Activated naive CD8-positive, alpha-beta T cell treated with anti-CD3 and anti-CD28 coated beads, Interleukin-2, amount 10 ng/mL, durations not matched to agents 7 days and 5 days (primary cell): ENCODE measurements around the gene SCNN1A. TPM values are rescaled to one million over a fixed set of nuclear protein-coding genes. Genes with fewer than 3 reads are reported as not detected.

Source experiments
- ATAC-seq: fragments of 150-1000 bp; cut with Tn5 transposase; one replicate; pipeline ENCODE4 v1.10.0; 2021; ENCODE audit warnings: low read depth, moderate library complexity
- POLR2A ChIA-PET: fragments of 350-600 bp; sonication (Branson Sonifier 250); formaldehyde crosslinking; loops from one replicate; lab custom pipeline; 2021; ENCODE audit warnings: antibody characterized with exemption; lab: Charles Lee
- DNase-seq: peaks from one replicate; pipeline ENCODE4 v3.0.0; 2021
- H3K27ac Mint-ChIP-seq: one replicate; pipeline ENCODE4 v1.8.0; 2022; ENCODE audit warnings: mild to moderate bottlenecking, mixed read lengths
- H3K27me3 Mint-ChIP-seq: one replicate; pipeline ENCODE4 v1.8.0; 2022; ENCODE audit warnings: mild to moderate bottlenecking, moderate library complexity, mixed read lengths
- H3K36me3 Mint-ChIP-seq: one replicate; pipeline ENCODE4 v1.8.0; 2021; ENCODE audit warnings: mild to moderate bottlenecking, mixed read lengths
- H3K4me1 Mint-ChIP-seq: one replicate; pipeline ENCODE4 v1.8.0; 2021; ENCODE audit warnings: mixed read lengths
- H3K4me3 Mint-ChIP-seq: one replicate; pipeline ENCODE4 v1.8.0; 2022; ENCODE audit warnings: mild to moderate bottlenecking, moderate library complexity, mixed read lengths
- H3K9me3 Mint-ChIP-seq: one replicate; pipeline ENCODE4 v1.8.0; 2021; ENCODE audit warnings: mixed read lengths
- total RNA-seq, 2 experiments: library from RNA; stranded (reverse); gene quantifications; one replicate each; pipeline ENCODE4 v1.2.3, GENCODE V29; 2021

Gene SCNN1A
- total RNA-seq, 2 experiments from 2014 or later: 0.43 to 1.1 TPM

DNA sequence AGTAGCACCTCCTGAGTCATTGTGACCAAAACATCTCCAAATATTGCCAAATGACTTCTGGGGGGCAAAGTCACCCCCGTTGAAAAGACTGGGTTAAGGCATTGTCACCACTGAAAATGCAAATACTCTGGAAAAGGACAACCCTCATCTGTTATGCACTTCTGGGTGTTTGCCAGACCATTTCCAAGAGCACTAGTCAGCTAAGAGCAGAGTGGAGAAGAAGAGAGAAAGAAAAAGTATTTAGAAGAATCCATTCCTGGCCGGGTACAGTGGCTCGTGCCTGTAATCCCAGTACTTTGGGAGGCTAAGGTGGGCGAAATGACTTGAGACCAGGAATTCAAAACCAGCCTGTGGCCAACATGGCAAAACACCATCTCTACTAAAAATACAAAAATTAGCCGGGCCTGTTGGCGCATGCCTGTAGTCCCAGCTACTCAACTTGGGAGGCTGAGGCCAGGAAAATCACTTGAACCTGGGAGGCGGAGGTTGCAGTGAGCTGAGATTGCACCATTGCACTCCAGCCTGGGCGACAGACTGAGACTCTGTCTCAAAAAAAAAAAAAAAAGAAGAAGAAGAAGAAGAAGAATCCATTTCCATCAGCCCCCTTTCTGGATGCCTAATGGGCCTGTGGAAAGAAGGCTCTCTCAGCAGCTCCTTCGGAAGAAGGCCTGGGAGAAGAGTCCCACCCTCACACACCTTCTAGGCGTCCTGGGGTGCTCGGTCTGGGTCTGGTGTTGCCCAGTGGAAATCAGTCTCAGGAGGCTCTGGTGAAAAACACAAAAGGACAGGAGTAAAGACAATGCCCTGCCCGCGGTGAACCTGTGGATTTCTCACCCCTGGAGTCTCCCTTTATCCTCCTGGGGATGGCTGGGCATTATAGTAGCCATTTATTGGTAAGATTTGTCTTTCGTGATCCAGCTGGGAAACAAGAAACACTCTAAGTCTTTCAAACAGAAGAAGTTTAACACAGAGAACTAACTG is 5.1 kb upstream of the SCNN1A start:
- no peaks in the 10 kb centered on the region for H3K9me3 Mint-ChIP-seq
- no peak overlapping the region for H3K27ac Mint-ChIP-seq
- no peaks in the 10 kb centered on the region for H3K36me3 Mint-ChIP-seq
- peaks cover 23% of the 10 kb centered on the region for H3K4me1 Mint-ChIP-seq
- ATAC-seq (no peak), DNase-seq (no peak)
- POLR2A ChIA-PET: interaction anchor here (0.8 kb wide), 1 partner anchor 38 kb away, joined by 3 read pairs; the partner anchor contains the start of gene TNFRSF1A
- peaks cover 30% of the 10 kb centered on the region for H3K27me3 Mint-ChIP-seq
- no peak overlapping the region for H3K4me3 Mint-ChIP-seq

DNA sequence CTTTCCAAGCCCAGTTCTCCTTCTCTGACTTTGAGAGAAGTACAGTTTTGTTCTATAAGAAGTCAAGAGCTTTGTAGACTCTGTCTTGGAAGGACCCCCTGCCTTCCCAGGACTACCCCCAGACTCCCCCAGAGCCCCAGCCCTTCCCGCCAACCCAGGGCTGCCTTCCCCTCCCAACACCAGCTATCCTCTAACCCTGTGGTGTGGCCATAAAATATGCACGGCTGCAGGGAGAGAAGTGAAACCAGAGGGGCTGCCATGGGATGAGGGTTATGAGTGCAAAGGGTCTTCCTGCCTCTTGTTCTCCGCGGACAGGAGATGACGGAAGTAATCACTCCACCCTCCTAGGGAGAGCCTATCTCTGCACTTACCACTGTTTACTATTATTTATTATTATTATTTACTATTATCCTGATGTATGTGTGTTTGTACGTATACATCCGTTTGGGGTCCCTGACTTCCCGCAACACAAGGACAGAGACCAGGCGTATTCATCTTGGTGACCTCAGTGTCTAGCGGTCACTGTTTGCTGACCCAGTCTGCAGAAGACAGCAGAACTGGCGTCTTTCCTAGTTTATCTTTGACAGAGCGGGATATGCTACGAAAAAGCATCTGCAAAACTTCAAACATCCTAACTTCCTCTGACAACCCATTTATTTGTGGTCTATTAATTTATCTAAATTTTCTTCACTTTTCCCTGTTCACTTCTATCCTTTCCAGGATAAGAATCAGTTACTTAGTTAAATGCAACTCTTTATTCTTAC is 3.5 kb upstream of the SCNN1A start:
- DNase-seq: no peak
- Mint-ChIP-seq H3K27ac (no peak overlapping the region), H3K4me3 (no peak overlapping the region), H3K27me3 (peaks cover 23% of the 10 kb centered on the region), H3K9me3 (no peaks in the 10 kb centered on the region), H3K4me1 (peaks cover 25% of the 10 kb centered on the region), H3K36me3 (no peaks in the 10 kb centered on the region)
- POLR2A ChIA-PET: interaction anchor here (1.0 to 1.1 kb wide), 2 partner anchors 42 to 87 kb away, joined by 3 read pairs; no protein-coding TSS in a partner anchor
- no peak for ATAC-seq

DNA sequence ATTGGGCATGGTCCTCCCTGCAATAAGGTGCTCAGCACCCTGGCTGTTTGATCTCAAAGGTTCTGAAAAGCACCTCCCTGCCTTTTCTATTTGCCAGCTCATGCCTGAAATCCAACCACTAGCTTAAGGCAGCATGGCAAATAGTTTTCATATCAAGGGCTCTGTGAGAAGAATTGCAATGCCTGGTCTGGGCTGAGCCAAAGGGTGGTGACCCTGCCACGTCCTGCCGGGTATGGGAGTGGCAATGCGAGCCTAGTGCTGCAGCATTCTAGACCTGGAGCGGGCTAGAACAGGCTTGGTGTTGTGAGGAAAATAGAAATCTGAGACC is 2.3 kb upstream of the SCNN1A start:
- no peaks in the 10 kb centered on the region for H3K36me3 Mint-ChIP-seq
- H3K4me1 Mint-ChIP-seq: peaks cover 32% of the 10 kb centered on the region
- no peaks in the 10 kb centered on the region for H3K9me3 Mint-ChIP-seq
- POLR2A ChIA-PET: interaction anchor here (1.1 kb wide), 2 partner anchors 9 to 41 kb away, joined by 3 read pairs; no protein-coding TSS in a partner anchor
- H3K27me3 Mint-ChIP-seq: peaks cover 19% of the 10 kb centered on the region
- no peak for DNase-seq
- H3K27ac Mint-ChIP-seq: peak overlapping the region; percentile 93
- ATAC-seq: no peak
- peak overlapping the region; percentile 75 for H3K4me3 Mint-ChIP-seq

DNA sequence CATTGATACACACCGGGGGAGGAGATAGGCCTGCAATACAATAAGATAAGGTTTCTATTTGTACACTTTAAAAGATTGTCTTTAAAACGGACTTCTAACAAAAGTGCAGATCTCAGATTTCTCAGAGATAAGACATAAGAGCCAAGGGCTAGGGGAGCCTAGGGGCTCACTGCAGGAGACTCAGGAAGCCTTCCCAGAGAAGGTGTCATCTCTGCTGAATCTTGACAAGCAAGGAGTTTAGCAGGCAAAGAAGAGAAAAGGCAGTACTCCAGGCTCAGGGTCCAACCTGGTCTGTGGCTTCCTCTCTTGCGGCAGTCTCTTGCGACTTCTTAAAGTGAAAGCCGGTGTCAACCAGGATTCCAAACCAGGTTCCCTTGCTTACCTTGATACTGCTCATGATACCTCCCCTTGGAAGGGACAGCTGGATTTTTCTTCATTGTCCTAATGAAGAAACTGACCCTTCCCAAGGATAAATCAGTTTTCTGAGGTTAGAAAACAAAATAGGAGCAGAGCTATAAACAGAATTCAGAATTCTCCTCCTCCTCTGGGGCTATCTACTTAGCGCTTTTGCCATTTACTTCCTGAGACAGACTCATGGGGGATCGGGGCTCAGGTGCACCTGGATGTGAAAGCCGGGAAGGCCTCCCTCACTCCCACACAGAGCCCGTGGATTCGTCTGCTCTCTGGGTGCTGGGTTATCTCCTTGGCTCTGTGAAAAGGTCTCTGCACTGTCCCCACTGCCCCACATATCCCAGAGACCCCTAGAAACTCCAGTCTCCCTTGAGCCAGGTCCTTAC is 1.7 kb upstream of the SCNN1A start:
- Mint-ChIP-seq H3K4me3 (peak overlapping the region; percentile 75), H3K4me1 (peaks cover 36% of the 10 kb centered on the region), H3K36me3 (no peaks in the 10 kb centered on the region), H3K9me3 (no peaks in the 10 kb centered on the region), H3K27ac (peak overlapping the region; percentile 93), H3K27me3 (peaks cover 13% of the 10 kb centered on the region)
- POLR2A ChIA-PET: interaction anchor here (1.1 kb wide), 1 partner anchor 8 kb away, joined by 3 read pairs; no protein-coding TSS in a partner anchor
- DNase-seq (no peak), ATAC-seq (peak; percentile 65)

DNA sequence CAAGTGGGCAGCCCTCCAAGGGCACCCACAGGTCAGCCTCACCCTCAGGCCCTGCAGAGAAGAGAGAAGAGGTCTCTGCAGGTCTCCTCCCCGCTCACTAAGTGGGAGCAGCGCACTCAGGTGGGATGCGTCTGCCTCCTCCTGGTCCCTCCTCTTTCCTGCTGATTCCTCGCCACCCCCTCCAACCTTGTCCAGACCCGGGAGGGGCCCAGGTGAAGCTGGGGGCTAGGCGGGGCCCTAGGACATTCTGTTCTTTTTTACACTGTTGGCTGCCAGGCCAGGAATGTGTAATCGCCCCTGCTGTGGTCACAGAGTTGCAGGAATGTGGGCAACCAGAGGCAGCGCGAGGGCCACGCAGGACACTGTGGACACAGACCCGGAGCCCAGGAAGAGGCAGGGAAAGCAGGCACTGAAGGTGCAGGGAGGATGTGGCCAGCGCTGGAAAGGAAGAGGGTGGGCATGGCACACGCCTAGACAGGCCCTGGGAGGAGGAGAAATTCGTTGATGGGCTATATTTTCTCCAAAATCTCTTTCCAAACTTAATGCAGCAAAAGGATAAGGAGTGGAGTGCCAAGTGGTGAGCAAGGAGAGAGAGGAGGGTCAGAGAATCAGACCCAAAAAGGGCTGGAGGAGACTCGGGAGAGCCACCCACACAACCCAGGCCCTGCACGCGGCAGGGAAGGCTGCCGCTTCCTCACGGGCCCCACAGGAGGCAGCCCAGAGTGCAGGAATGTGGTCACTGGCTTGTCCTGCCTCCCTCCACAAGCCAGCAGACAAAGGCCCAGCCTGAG is 911 bp upstream of the SCNN1A start:
- peak overlapping the region; percentile 93 for H3K27ac Mint-ChIP-seq
- no peaks in the 10 kb centered on the region for H3K9me3 Mint-ChIP-seq
- H3K4me1 Mint-ChIP-seq: peaks cover 36% of the 10 kb centered on the region
- peaks cover 5% of the 10 kb centered on the region for H3K27me3 Mint-ChIP-seq
- DNase-seq (no peak), ATAC-seq (peak; percentile 46)
- POLR2A ChIA-PET: interaction anchor here (1.1 kb wide), 1 partner anchor 7 kb away, joined by 3 read pairs; no protein-coding TSS in a partner anchor
- peak overlapping the region; percentile 75 for H3K4me3 Mint-ChIP-seq
- H3K36me3 Mint-ChIP-seq: no peaks in the 10 kb centered on the region

DNA sequence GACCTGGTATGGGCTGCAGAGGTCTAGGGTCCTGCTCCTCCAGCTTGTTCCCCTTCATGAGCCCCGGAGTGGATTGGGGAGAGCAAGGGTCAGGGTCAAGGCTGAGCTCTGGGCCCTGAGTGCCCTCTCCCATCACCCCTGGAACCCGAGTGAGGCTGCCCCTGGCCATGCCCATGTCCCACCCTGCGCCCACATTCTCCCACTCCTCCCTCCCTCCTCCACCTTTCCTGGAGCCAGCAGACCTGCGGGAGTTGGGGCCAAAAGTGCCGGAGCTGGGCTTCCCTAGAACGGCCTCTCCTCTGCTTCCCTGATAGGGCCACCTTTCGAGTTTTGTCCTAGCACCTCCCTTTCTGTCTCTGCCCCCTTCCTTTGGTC is 590 bp downstream of the SCNN1A start:
- DNase-seq (no peak), ATAC-seq (no peak)
- H3K4me3 Mint-ChIP-seq: no peak overlapping the region
- POLR2A ChIA-PET: interaction anchor here (0.6 to 0.9 kb wide), 3 partner anchors 40 to 315 kb away, joined by 3 to 4 read pairs (median 3); partner anchors contain the start of gene ZNF384
- no peaks in the 10 kb centered on the region for H3K27me3 Mint-ChIP-seq
- H3K36me3 Mint-ChIP-seq: no peaks in the 10 kb centered on the region
- peak overlapping the region; percentile 54 for H3K27ac Mint-ChIP-seq
- no peaks in the 10 kb centered on the region for H3K9me3 Mint-ChIP-seq
- peaks cover 42% of the 10 kb centered on the region for H3K4me1 Mint-ChIP-seq

DNA sequence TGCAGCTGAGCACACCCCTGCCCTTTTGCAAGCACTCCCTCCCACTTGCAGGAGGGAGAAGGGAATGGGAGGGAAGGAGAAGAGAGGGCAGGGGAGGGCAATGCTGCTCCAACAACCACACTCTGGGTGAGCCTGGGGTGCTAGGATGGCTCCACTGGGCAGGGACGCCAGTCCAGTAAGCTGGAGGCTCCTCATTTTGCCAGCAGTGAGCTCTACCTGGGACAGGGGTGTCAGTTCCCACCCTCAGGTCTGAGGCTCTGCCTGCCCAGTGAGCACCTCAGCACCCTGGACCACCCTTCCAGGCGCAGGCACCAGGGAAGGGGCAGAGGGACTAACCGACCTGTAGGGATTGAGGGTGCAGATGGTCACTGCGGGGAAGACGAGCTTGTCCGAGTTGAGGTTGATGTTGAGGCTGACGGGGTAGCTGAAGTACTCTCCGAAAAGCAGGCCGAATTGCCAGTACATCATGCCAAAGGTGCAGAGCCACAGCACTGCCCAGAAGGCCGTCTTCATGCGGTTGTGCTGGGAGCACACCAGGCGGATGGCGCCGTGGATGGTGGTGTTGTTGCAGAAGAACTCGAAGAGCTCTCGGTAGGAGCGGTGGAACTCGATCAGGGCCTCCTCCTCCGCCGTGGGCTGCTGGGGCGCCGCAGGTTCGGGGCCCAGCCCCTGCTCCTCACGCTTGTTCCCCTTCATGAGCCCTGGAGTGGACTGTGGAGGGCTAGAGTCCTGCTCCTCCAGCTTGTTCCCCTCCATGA is 1.2 kb downstream of the SCNN1A start:
- no peak overlapping the region for H3K4me3 Mint-ChIP-seq
- no peak for DNase-seq
- no peaks in the 10 kb centered on the region for H3K9me3 Mint-ChIP-seq
- H3K36me3 Mint-ChIP-seq: no peaks in the 10 kb centered on the region
- no peaks in the 10 kb centered on the region for H3K27me3 Mint-ChIP-seq
- no peak for ATAC-seq
- POLR2A ChIA-PET: interaction anchor here (0.6 to 0.9 kb wide), 4 partner anchors 34 to 315 kb away, joined by 3 to 4 read pairs (median 4); partner anchors contain the start of gene ZNF384
- no peak overlapping the region for H3K27ac Mint-ChIP-seq
- H3K4me1 Mint-ChIP-seq: peaks cover 44% of the 10 kb centered on the region

DNA sequence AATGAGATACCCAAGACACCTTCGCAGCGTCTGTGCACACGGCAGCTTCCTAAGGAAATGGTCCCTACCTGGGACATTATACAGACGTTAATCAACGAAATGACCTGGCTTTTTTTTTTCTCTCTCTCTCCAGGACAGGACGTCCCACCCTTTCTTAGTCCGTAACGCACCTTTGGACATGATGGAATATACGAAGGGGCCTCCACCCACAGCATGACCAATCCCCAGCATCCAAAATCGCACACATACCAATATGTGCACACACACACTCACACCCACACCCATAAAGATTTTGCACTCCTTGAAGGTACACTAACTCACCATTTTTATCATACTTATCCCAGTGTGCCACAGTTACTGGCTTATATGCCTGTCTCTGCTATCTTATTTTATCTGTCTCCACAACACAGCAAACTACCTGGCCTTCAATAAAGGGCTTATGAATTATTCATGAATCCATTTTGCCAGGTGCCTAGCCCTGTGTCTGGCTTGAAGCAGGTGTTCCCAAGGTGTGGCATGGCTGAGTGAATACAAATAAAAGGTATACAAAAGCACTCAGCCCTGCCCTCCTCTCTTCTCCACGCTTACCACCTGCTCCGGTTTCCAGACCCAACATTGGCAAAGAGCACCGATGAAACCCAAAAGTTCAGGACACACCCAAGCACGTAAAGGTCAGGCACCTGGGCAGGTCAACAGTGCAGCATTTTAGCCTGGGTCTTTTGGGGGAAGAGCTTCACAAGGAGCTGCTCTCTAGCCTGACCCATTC is 2.2 kb downstream of the SCNN1A start:
- Mint-ChIP-seq H3K36me3 (no peaks in the 10 kb centered on the region), H3K9me3 (no peaks in the 10 kb centered on the region), H3K4me3 (no peak overlapping the region), H3K27ac (peak overlapping the region; percentile 80), H3K4me1 (peaks cover 53% of the 10 kb centered on the region), H3K27me3 (no peaks in the 10 kb centered on the region)
- DNase-seq: no peak
- POLR2A ChIA-PET: interaction anchor here (0.8 to 11.0 kb wide), 3 partner anchors 10 to 36 kb away, joined by 4 to 122 read pairs (median 5); partner anchors contain the start of gene TNFRSF1A
- ATAC-seq: no peak

DNA sequence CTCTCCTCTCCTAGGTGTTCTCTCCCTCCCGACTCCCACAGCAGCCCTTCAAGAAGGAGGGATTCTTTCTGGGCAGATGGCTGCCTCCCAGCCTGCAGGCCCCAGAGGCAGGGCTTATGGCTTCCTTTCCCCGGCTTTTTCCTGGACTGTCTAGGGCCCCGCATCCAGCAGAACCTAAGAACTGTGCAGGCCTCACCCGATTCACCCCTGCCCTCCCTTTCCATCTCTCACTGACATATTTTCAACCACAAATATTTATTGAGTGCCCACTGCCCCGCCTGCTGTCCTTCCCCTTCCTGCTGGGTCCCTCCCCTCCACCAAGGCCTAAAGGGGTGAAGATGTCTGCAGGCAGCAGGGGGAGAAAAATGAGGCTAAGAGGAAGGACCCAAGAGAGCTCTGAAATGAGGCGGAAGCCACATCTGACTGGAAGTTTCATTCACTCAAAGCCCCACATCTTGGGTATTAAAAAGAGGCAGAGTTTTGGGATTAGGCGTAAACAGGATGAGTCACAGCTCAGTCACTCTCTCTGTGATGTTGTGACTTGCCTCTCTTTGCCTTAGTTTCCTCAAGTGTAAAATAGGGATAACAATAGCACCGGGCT is 2.9 kb downstream of the SCNN1A start:
- peaks cover 55% of the 10 kb centered on the region for H3K4me1 Mint-ChIP-seq
- H3K4me3 Mint-ChIP-seq: no peak overlapping the region
- POLR2A ChIA-PET: interaction anchor here (1.5 to 11.0 kb wide), 2 partner anchors 10 to 35 kb away, joined by 5 to 122 read pairs; partner anchors contain the start of gene TNFRSF1A
- no peaks in the 10 kb centered on the region for H3K9me3 Mint-ChIP-seq
- peak overlapping the region; percentile 80 for H3K27ac Mint-ChIP-seq
- H3K36me3 Mint-ChIP-seq: no peaks in the 10 kb centered on the region
- ATAC-seq (no peak), DNase-seq (no peak)
- no peaks in the 10 kb centered on the region for H3K27me3 Mint-ChIP-seq

DNA sequence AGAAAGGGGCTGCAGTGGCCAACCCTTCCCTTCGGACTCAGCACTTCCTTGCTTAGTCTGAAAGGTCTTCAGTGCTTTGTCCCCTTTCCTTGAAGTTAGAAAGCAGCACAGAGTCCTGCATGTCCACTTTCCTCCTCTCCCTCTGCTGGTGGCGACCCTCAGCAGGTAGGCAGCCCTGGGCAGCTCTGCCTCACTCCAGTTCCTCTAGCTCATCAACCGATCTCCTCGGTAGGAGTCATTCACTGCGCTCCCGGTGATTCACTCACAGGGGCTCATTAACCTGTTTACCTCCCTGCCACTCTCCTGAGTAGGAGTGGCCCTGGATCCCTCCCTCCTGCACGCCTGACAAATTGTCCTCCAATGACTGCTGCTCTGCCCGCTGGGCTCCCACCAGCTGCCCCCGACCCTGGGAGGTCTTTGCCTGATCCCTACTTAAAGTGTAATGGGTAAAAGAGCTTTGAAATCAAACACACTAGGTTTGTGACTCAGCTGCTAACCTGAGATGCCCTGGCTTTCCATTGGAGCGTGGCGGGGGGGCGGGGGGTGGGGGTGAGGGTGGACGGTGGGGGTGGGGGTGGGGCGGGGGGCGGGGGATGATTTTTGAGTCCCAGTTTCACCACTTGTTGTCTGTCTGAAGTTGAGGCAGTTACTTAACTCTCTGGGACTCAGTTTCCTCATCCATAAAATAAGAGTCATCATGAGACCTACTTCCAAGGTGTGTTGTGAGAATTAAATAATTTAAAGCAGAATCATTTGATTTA is 4.2 kb downstream of the SCNN1A start:
- Mint-ChIP-seq H3K9me3 (no peaks in the 10 kb centered on the region), H3K27ac (peak overlapping the region; percentile 26), H3K36me3 (no peaks in the 10 kb centered on the region), H3K27me3 (no peaks in the 10 kb centered on the region), H3K4me3 (no peak overlapping the region), H3K4me1 (peaks cover 46% of the 10 kb centered on the region)
- DNase-seq (no peak), ATAC-seq (no peak)
- POLR2A ChIA-PET: interaction anchor here (11.0 kb wide), 1 partner anchor 34 kb away, joined by 122 read pairs; the partner anchor contains the start of gene TNFRSF1A
